GM21526 (cell line): ENCODE results near the gene YBX2.

Source experiments
- ATAC-seq: cut with Tn5 transposase; IDR thresholded peaks from one replicate; pipeline ENCODE4 v1.9.1; 2021; ENCODE audit warnings: moderate library complexity; ENCODE audit not compliant: unreplicated experiment, low FRiP score

YBX2 gene

GRCh38 chr17:7306911-7307685 is 12.7 kb upstream of the YBX2 start, which contains the start of gene EIF5A:
Gene EIF5A, plus strand, starts transcription at chr17:7307628. Its CDS starts 2,008 bp downstream, at chr17:7309636.
- peak; percentile 62 for ATAC-seq

DNA sequence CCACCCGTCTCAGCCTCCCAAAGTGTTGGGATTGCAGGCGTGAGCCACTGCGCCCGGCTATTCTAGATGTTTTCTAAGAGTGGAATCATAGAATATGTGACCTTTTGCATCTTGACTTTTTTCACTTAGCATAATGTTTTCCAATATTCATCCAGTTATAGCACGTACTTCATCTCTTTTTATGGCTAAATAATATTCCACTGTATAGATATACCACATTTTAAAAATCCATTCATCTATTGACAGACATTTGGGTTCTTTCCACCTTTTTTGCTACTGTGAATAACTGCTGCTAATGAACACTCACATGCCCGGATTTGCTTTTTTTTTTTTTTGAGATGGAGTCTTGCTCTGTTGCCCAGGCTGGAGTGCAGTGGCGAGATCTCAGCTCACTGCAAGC is 9.7 kb upstream of the YBX2 start:
- ATAC-seq, result no peak

GRCh38 chr17:7296189-7296861 is 1.9 kb upstream of the YBX2 start:
- no peak for ATAC-seq

DNA sequence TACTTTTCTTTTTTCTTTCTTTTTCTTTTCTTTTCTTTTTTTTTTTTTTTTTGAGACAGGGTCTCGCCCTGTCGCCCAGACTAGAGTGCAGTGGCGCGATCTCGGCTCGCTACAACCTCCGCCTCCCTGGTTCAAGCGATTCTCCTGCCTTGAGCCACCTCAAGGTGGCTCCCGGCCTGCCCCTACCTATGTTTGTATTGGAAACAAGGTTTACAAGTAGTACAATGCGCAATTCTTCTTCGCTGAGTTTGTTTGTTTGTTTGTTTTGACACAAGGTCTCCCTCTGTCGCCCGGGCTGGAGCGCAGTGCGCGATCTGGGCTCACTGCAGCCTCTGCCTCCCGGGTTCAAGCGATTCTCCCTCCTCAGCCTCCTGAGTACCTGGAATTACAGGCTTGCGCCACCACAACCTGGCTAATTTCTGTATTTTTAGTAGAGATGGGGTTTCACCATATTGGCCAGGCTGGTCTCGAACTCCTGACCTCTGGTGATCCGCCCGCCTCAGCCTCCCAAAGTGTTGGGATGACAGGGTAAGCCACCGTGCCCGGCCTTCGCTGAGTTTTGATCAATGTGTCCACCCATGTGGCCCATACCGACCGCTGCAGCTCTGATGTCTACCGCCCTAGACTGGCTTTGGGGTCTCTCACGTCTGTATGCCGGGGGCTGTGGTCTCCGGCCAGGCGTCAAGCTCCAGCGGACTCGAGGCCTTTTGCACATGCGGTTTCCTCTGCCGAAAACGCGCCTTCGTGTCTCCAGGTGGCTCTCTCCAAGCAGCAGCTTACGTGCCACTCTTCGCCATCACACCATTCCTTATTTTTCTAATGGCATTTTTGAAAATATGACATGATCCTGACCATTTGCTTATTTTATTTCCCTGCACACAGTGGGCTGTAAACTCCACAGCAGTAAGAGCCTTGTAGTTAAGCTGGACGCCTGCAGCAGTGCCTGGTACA is 1.1 kb upstream of the YBX2 start:
- no peak for ATAC-seq

DNA sequence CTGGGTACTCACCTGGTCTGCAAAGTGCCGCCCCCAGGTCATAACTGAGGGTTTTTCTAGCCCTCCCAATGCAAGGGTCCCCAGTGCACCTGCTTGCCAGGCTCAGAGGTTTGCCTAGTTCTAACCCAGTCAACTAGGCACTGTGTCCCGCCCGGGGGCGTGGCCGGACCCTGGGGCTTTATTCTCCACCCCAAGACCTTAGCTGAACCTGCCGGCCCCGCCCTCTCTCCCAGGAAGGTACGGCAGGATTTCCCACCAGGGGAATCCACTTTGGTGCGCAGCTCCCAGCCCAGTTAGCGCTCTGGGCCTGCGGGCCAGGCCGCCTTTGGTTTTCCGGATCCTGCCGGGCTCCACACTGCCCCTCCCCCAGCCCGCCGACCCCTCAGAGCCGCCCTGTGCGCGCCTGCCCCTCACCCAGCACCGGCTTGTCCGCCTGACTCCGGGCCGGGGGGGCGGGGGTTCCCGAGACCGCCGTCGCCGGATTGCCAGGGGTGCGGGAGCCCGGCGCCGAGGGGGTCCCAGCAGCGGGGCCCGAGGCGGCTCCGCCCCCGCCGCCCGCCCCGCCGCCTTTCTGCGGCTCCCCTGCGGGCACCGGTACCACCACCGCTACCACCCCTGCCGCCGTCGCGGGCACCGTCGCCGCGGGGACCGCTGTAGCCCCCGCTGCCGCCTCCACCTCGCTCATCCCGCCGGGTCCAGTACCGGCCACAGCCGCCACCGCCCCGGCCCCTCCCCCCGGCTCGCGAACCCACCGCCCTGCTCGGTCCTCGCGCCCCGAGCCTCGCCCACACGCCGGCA is 424 bp downstream of the YBX2 start:
- no peak for ATAC-seq

GRCh38 chr17:7293159-7293558 is 1.3 kb downstream of the YBX2 start:
- no peak for ATAC-seq

DNA sequence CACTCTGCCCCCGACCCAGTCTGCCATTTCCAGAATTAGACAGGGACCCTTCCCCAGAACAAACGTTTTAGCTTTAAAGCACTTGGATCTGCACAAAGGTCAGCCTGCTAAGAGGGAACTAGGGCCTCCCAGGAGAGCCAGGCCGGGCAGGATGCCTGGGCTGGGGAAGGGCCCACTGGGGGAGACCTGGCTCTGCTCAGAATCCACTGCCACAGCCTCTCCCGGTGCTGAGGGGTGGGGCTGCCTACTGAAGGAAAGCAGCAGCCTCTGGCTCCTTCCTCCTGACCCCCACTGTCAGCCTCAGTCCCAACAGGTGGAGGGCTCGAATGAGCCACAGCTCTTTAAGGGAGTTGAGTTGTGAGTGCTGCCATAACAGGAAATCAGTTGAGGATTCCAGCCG is 1.7 kb downstream of the YBX2 start:
- no peak for ATAC-seq

DNA sequence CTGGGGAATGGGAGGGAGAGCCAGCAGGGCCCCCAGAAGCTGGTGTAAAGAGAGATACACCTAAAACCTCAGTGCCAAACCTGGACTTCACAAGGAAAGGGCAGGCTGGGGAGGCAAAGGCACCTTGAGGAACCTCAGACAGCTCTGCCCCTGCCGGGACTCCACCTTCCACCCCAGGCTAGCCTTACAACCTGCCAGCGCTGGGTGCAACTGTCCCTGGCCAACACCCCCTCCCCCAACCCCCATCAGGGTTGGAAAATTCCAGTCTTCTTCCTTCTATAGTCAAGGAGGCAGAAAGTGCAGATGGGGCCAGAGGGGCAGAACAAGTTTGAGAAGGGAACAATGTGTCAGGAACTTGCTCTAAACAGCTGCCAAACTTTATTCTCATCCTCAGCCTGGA is 2.2 kb downstream of the YBX2 start:
- ATAC-seq, result no peak

DNA sequence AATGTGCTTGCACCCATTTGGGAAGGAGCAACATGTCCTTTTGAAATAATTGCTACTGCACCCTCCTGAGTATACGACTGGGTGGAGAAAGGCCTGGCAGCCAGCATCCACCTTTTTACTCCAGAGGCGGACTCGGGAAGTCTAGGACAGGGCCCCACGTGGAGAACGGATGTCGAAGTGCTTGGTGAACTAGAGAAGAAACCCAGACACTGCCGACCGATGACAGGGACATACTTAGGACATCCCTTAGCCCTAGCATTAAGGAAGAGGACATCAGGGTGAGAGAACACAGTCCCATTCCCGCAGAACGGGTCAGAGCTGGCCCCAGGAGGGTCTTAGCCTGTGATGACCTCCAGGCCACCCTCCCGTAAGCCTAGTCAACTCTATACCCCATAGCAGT is 3.8 kb downstream of the YBX2 start:
- ATAC-seq, result no peak

GRCh38 chr17:7290166-7290565 is 4.3 kb downstream of the YBX2 start:
- no peak for ATAC-seq

DNA sequence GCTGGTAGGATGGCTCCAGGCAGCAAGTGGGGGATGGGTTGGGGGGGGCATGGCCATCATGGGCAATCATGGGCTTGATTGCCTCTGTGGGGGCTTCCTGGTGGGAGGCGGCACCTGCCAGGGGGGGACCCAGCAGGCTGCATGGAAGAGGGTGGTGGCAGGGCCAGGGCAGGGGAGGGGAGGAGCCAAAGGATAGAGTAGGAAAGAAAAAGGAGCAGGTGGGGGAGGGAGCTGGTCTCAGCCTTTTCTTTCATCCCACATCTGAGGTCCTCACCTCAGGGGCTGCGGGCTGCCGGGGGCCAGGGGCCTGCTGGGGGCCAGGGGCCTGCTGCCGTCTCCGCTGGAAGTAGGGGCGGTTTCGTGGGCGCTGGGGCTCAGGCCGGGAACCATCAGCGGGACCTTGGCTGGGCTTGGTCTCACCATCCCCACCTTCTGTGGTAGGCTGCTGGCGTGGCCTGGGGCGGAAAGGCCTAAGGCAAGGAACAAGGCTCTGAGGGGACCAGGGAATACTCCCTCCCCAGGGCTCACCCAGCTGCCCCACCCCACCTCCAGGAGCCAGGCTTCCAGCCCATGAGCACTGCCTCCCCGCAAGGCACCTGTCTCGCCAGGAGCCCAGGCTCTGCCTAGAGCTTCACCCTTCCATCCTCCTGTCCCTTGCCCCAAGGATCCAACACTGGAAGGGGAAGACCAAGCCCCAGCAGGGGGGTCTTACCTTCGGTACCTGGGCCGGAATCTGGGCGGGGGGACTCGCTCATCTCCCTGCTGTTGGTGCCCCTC is 5.0 kb downstream of the YBX2 start:
- ATAC-seq, result no peak

DNA sequence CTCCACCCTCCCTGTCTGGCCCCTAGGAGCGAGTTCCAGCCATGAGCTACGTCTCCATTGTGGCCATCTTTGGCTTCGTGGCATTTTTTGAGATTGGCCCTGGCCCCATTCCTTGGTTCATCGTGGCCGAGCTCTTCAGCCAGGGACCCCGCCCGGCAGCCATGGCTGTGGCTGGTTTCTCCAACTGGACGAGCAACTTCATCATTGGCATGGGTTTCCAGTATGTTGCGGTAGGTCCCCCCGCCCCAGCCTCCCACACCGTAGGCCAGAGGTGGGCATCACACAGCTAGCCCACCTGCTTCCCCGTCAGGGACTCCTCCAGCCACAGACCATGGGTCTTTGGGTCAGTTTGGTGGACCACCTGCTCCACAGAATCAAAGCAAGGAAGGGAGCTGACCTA is 8.8 kb downstream of the YBX2 start:
- no peak for ATAC-seq

DNA sequence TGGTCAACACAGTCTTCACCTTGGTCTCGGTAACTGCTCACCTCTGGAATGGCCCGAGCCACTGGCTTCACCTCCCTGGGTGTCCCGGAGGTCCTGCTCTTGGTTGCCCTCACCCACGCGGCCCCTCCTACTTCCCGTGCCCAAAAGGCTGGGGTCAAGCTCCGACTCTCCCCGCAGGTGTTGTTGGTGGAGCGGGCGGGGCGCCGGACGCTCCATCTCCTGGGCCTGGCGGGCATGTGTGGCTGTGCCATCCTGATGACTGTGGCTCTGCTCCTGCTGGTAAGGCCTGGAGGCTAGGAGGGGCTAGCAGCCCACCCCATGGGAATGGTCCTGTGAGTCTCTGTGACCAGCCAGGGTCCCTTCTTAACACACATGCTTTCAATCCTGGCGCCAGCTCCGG is 9.5 kb downstream of the YBX2 start:
- no peak for ATAC-seq

GRCh38 chr17:7283471-7284216 is 10.8 kb downstream of the YBX2 start:
- ATAC-seq, result no peak

DNA sequence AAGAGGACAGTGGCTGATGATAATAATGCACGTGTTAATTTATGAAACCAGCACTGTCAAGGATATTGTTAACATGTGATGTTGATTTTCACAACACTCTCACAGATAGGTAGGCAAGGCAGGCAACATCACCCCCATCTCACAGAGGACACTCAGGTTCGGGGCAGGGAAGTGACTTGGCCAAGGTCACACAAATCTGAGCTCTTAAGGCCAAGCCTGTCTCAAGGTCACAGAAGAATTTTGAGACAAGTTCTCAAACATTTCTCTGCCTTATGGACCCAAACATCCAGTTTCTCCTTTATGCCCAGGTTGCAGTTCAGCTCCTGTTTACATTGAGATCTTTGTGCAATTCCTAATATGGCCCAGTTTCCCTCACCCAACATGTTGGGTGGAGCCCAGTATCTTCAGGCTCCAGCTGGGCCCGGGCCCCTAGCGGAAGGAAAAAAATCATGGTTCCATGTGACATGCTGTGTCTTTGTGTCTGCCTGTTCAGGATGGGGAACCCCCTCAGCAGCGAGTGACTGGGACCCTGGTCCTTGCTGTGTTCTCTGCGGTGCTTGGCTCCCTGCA is 11.6 kb downstream of the YBX2 start:
- no peak for ATAC-seq

DNA sequence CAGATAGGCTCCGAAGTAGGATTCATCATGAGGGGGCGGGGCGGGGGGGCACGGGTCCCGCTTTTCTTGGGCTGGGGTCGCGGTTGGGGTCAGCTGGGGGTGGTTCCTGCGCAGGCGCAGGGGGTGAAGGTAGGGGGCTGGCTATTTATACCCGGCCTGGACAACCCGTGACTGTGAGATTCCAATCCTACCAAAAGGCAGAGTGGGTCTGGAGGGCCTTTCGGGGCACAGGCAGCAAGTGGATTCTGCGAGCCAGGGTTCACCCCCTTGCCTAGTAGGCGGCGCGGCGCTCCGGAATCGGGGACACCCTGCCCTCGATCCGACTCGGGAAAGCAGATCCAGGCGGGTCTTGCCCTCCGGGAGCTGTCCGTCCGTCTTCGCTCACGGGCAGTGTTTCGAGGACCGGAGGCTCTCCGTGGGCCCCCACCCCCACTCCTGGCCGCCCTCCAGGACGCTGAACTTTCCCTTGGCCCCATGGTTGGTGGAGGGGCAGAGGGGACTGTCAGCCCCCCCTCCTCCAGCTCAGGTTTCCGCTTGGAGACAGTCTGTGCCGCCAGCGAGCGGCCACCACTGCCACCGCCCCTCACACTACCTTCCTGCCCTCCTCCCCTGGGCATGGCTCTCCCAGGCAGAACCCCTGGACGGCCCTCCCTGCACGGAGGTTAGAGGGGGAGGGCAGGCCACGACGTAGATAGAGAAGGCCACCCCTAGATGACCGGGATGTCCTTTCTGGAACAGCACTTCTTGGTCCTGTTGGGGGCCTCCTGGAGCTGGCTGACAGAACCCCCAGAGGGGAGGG is 12.3 kb downstream of the YBX2 start:
- no peak for ATAC-seq

DNA sequence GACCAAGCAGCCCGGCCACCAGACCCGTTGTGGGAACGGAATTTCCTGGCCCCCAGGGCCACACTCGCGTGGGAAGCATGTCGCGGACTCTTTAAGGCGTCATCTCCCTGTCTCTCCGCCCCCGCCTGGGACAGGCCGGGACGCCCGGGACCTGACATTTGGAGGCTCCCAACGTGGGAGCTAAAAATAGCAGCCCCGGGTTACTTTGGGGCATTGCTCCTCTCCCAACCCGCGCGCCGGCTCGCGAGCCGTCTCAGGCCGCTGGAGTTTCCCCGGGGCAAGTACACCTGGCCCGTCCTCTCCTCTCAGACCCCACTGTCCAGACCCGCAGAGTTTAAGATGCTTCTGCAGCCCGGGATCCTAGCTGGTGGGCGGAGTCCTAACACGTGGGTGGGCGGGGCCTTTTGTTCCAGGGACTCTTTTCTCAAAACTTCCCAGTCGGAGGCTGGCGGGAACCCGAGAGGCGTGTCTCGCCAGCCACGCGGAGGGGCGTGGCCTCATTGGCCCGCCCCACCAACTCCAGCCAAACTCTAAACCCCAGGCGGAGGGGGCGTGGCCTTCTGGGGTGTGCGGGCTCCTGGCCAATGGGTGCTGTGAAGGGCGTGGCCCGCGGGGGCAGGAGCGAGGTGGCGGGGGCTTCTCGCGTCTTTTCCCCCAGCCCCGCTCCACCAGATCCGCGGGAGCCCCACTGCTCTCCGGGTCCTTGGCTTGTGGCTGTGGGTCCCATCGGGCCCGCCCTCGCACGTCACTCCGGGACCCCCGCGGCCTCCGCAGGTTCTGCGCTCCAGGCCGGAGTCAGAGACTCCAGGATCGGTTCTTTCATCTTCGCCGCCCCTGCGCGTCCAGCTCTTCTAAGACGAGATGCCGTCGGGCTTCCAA is 13.1 kb downstream of the YBX2 start, which contains the start of gene SLC2A4:
TSS of gene SLC2A4 (plus strand) at position 645 of the 879 bp plus-strand sequence. CDS start at position 862, 217 bp downstream.
- peak; percentile 42 for ATAC-seq
